GM12878 (cell line): ENCODE results near the gene NME7. TPM values are rescaled to one million over a fixed set of nuclear protein-coding genes. Genes with fewer than 3 reads are reported as not detected.

Experiments used
- ATF3 ChIP-seq: IDR thresholded peaks from 2 replicates; pipeline ENCODE4 v1.6.1; 2011; ENCODE audit warnings: low read depth, mild to moderate bottlenecking, low read length, moderate library complexity, borderline replicate concordance; ENCODE audit errors: extremely low read depth
- BCL11A ChIP-seq: IDR thresholded peaks from 2 replicates; pipeline ENCODE4 v1.6.1; 2011; ENCODE audit warnings: low read depth, low read length
- CEBPB ChIP-seq, 2 experiments: fragments of 150-350 bp in 1 of 2; IDR thresholded peaks; 2 replicates each; pipeline ENCODE4 v1.6.1; 2012 to 2014; ENCODE audit warnings: low read depth in 2 of 2, low read length in 2 of 2, borderline replicate concordance in 1 of 2, inconsistent platforms in 1 of 2
- CHD1 ChIP-seq: IDR thresholded peaks from 2 replicates; pipeline ENCODE4 v1.6.1; 2012; ENCODE audit warnings: low read depth, low read length, improper control_type of control experiment
- EGR1 ChIP-seq, 2 experiments: IDR thresholded peaks; 1 replicate in 1 of 2; 2 replicates in 1 of 2; pipeline ENCODE4 v1.6.1; 2011 to 2012; ENCODE audit warnings: low read depth in 2 of 2, low read length in 2 of 2, borderline replicate concordance in 1 of 2, mild to moderate bottlenecking in 1 of 2, moderate library complexity in 1 of 2
- GABPA ChIP-seq: IDR thresholded peaks from 2 replicates; pipeline ENCODE4 v1.6.1; 2014; ENCODE audit warnings: antibody characterized with exemption, low read depth, mild to moderate bottlenecking, inconsistent platforms
- LARP7 ChIP-seq: fragments of 450-650 bp; IDR thresholded peaks from 2 replicates; pipeline ENCODE4 v1.6.1; 2017; ENCODE audit warnings: mild to moderate bottlenecking
- NBN ChIP-seq: fragments of 450-650 bp; IDR thresholded peaks from 2 replicates; pipeline ENCODE4 v1.6.1; 2016
- RELB ChIP-seq: fragments of 450-650 bp; IDR thresholded peaks from 2 replicates; pipeline ENCODE4 v1.6.1; 2017; ENCODE audit warnings: low read depth, mild to moderate bottlenecking, moderate library complexity
- SUPT20H ChIP-seq: IDR thresholded peaks from 2 replicates; pipeline ENCODE4 v1.6.1; 2011; ENCODE audit warnings: low read depth, mild to moderate bottlenecking, low read length, moderate library complexity, borderline replicate concordance; ENCODE audit not compliant: control insufficient read depth
- TBL1XR1 ChIP-seq: IDR thresholded peaks from 2 replicates; pipeline ENCODE4 v1.6.1; 2012; ENCODE audit warnings: low read depth, low read length, improper control_type of control experiment
- USF2 ChIP-seq: IDR thresholded peaks from 2 replicates; pipeline ENCODE4 v1.6.1; 2011; ENCODE audit warnings: low read depth, low read length, improper control_type of control experiment, borderline replicate concordance
- ZBTB11 ChIP-seq: fragments of 450-650 bp; formaldehyde crosslinking; IDR thresholded peaks from 2 replicates; pipeline ENCODE4 v1.5.0; 2022; ENCODE audit warnings: mild to moderate bottlenecking, missing genetic modification characterization
- ZBTB40 ChIP-seq: fragments of 450-650 bp; IDR thresholded peaks from 2 replicates; pipeline ENCODE4 v1.6.1; 2016; ENCODE audit warnings: mild to moderate bottlenecking, moderate library complexity, borderline replicate concordance
- polyA plus RNA-seq, 11 experiments: library from polyadenylated mRNA; depleted of rRNA in 4 of 11; unstranded in 6 of 11; stranded (reverse) in 5 of 11; fragments of >200 nt; fragmentation: Nextera tagmentation in 4 of 11; fragmentation: Illumina TruSeq in 1 of 11; extraction: Ambion mirVana in 4 of 11; extraction: Trizol in 1 of 11; gene quantifications; 1 replicate in 1 of 11; 2 replicates in 10 of 11; pipeline versions ENCODE4 v1.2.1 to v1.2.3, GENCODE V29; 2011 to 2016; ENCODE audit warnings: inconsistent platforms in 2 of 11, missing spikeins in 2 of 11, low read depth in 1 of 11
- total RNA-seq, 4 experiments: library from RNA; depleted of rRNA in 3 of 4; stranded (reverse); fragments of >200 nt in 3 of 4; fragmentation: Illumina TruSeq in 1 of 4; extraction: Trizol in 1 of 4; gene quantifications; 2 replicates each; pipeline versions ENCODE4 v1.2.1 to v1.2.3, GENCODE V29; 2013 to 2021

The NME7 gene
- total and polyA plus RNA-seq, 10 of the 15 experiments (the other 5 are each of a cell fraction or from before 2014, with no cell fraction given): 1.5 to 15.6 (median 7.2) TPM

- no peak for TF ChIP-seq RELB
- TF ChIP-seq GABPA: no peak
- TF ChIP-seq NBN: 0 out of 2 replicates have a peak, but pooled peaks have one; percentile 24
- TF ChIP-seq TBL1XR1: no peak
- TF ChIP-seq CHD1: no peak
- no peak for TF ChIP-seq ATF3
- TF ChIP-seq BCL11A: no peak
- no peak for TF ChIP-seq CEBPB (IDR thresholded peaks at IDR 0.05; ENCODE audit: borderline replicate concordance in 1 of 2, low read depth in 2 of 2, low read length in 2 of 2)
- peak in 1 of 2 experiments; percentile 71; a peak in 1 of 3 replicates for TF ChIP-seq EGR1 (IDR thresholded peaks at IDR 0.05; ENCODE audit: borderline replicate concordance in 1 of 2, low read depth in 2 of 2, low read length in 2 of 2)
- no peak for TF ChIP-seq USF2
- no peak for TF ChIP-seq ZBTB11 (CRISPR knock-in tag)
- TF ChIP-seq LARP7: peak; percentile 15; the same call in 1 of the 2 replicates
- TF ChIP-seq ZBTB40: no peak
- TF ChIP-seq SUPT20H: no peak
Measured at GRCh38 chr1:169106095-169106920, 261.3 kb downstream of the NME7 start, which contains the start of gene ATP1B1 (continued).
